Neuronal stem cell (in vitro differentiated cells): ENCODE results near the gene SEMA6D.

Source experiments
- DNase-seq: peaks from one replicate; pipeline ENCODE4 v3.0.0-alpha.2; 2013; ENCODE audit warnings: low spot score
- H2AFZ ChIP-seq: one replicate; pipeline ENCODE4 v1.6.1; 2013; ENCODE audit warnings: mild to moderate bottlenecking, low read length, inconsistent platforms
- H2AK5ac ChIP-seq: 2 replicates; pipeline ENCODE4 v1.6.1; 2013; ENCODE audit warnings: low read depth, mild to moderate bottlenecking, inconsistent platforms, low read length, moderate library complexity, mixed read lengths
- H2BK120ac ChIP-seq: 2 replicates; pipeline ENCODE4 v1.6.1; 2013; ENCODE audit warnings: low read depth, mild to moderate bottlenecking, inconsistent platforms, low read length, moderate library complexity, mixed read lengths
- H2BK12ac ChIP-seq: one replicate; pipeline ENCODE4 v1.6.1; 2013; ENCODE audit warnings: low read length, inconsistent platforms
- H2BK15ac ChIP-seq: 2 replicates; pipeline ENCODE4 v1.6.1; 2013; ENCODE audit warnings: mild to moderate bottlenecking, low read length, inconsistent platforms, mixed read lengths
- H2BK5ac ChIP-seq: one replicate; pipeline ENCODE4 v1.6.1; 2013; ENCODE audit warnings: inconsistent platforms, mild to moderate bottlenecking, low read length, moderate library complexity
- H3K14ac ChIP-seq: one replicate; pipeline ENCODE4 v1.6.1; 2013; ENCODE audit warnings: low read length, inconsistent platforms
- H3K18ac ChIP-seq: 2 replicates; pipeline ENCODE4 v1.6.1; 2013; ENCODE audit warnings: low read length, inconsistent platforms
- H3K23ac ChIP-seq: 2 replicates; pipeline ENCODE4 v1.6.1; 2013; ENCODE audit warnings: low read depth, mild to moderate bottlenecking, mixed read lengths, low read length, inconsistent platforms; ENCODE audit not compliant: poor library complexity
- H3K27ac ChIP-seq: replicated peaks from 3 replicates; pipeline ENCODE4 v1.5.1; 2013; ENCODE audit warnings: low read length, inconsistent platforms
- H3K27me3 ChIP-seq, 3 experiments: 2 replicates each; pipeline ENCODE4 v1.6.1; 2013; ENCODE audit warnings: low read length in 3 of 3, mild to moderate bottlenecking in 2 of 3, inconsistent platforms in 1 of 3, low read depth in 1 of 3, mixed read lengths in 1 of 3, moderate library complexity in 1 of 3; ENCODE audit not compliant: control insufficient read depth in 3 of 3, insufficient read depth in 3 of 3
- H3K36me3 ChIP-seq, 2 donors: replicated peaks in 1 of 2; 2 replicates each; pipeline ENCODE4 v1.6.1; 2013; ENCODE audit warnings: low read length in 2 of 2; ENCODE audit not compliant: control insufficient read depth in 2 of 2, insufficient read depth in 2 of 2
- H3K4ac ChIP-seq: 2 replicates; pipeline ENCODE4 v1.6.1; 2013; ENCODE audit warnings: inconsistent platforms, mild to moderate bottlenecking, low read length, moderate library complexity
- H3K4me1 ChIP-seq, 2 donors: 1 replicate in 1 of 2; 2 replicates in 1 of 2; pipeline ENCODE4 v1.6.1; 2013; ENCODE audit warnings: low read length in 2 of 2, low read depth in 1 of 2; ENCODE audit not compliant: control insufficient read depth in 2 of 2, insufficient read depth in 1 of 2
- H3K4me2 ChIP-seq: one replicate; pipeline ENCODE4 v1.6.1; 2013; ENCODE audit warnings: mild to moderate bottlenecking, low read length, inconsistent platforms; ENCODE audit not compliant: insufficient read depth, poor library complexity, severe bottlenecking
- H3K4me3 ChIP-seq, 2 donors: 2 replicates each; pipeline ENCODE4 v1.5.1; 2013; ENCODE audit warnings: low read length in 2 of 2, mild to moderate bottlenecking in 2 of 2, inconsistent platforms in 1 of 2, moderate library complexity in 1 of 2
- H3K79me1 ChIP-seq: one replicate; pipeline ENCODE4 v1.6.1; 2013; ENCODE audit warnings: low read depth, mild to moderate bottlenecking, inconsistent platforms, low read length, moderate library complexity
- H3K9ac ChIP-seq: one replicate; pipeline ENCODE4 v1.6.1; 2013; ENCODE audit warnings: mild to moderate bottlenecking, low read depth, low read length, inconsistent platforms; ENCODE audit not compliant: poor library complexity
- H3K9me3 ChIP-seq, 2 donors: replicated peaks in 1 of 2; 2 replicates each; pipeline versions ENCODE3 to v1.6.1; 2013; ENCODE audit warnings: low read length in 2 of 2, mild to moderate bottlenecking in 2 of 2, inconsistent platforms in 1 of 2, low read depth in 1 of 2, mixed read lengths in 1 of 2, moderate library complexity in 1 of 2; ENCODE audit not compliant: control insufficient read depth in 2 of 2, insufficient read depth in 1 of 2
- H4K8ac ChIP-seq: one replicate; pipeline ENCODE4 v1.6.1; 2013; ENCODE audit warnings: low read depth, mild to moderate bottlenecking, inconsistent platforms, low read length, moderate library complexity
- H4K91ac ChIP-seq: one replicate; pipeline ENCODE4 v1.6.1; 2013; ENCODE audit warnings: low read length, low read depth, mild to moderate bottlenecking, inconsistent platforms; ENCODE audit not compliant: poor library complexity
- WGBS, 2 donors: extraction: QIAGEN DNeasy Blood & Tissue Kit; methylation state at CpG; one replicate each; pipeline ENCODE4 v1.1.7; 2013; ENCODE audit warnings: missing lambda C conversion rate in 2 of 2, mixed read lengths in 1 of 2; ENCODE audit not compliant: insufficient read length in 2 of 2, insufficient replicate concordance in 1 of 2; ENCODE audit errors: extremely low coverage in 2 of 2; 5-methylcytosine and 5-hydroxymethylcytosine counted together

SEMA6D gene

GRCh38 chr15:47795864-47796263, 78.6 kb downstream of the SEMA6D start:
- WGBS, 2 donors, result no CpG with 5 or more reads among the region's 3 CpGs
- H2BK12ac ChIP-seq, result no peak overlapping the region
- no peak overlapping the region for H2BK15ac ChIP-seq
- H3K4me3 ChIP-seq, result no peak overlapping the region
- no peaks in the 10 kb centered on the region for H3K27me3 ChIP-seq
- no peak overlapping the region for H3K23ac ChIP-seq
- no peak overlapping the region for H4K8ac ChIP-seq
- no peaks in the 10 kb centered on the region for H3K79me1 ChIP-seq
- no peak overlapping the region for H3K27ac ChIP-seq
- H3K36me3 ChIP-seq, result no peaks in the 10 kb centered on the region
- no peak overlapping the region for H3K4me2 ChIP-seq
- no peak overlapping the region for H4K91ac ChIP-seq
- H3K18ac ChIP-seq, result no peak overlapping the region
- H3K4me1 ChIP-seq, result no peaks in the 10 kb centered on the region
- H2AFZ ChIP-seq, result no peak overlapping the region
- no peak overlapping the region for H2AK5ac ChIP-seq
- no peaks in the 10 kb centered on the region for H3K9me3 ChIP-seq
- no peak overlapping the region for H3K4ac ChIP-seq
- no peak overlapping the region for H2BK5ac ChIP-seq
- no peak overlapping the region for H3K9ac ChIP-seq
- no peak for DNase-seq
- H2BK120ac ChIP-seq, result no peak overlapping the region
- no peak overlapping the region for H3K14ac ChIP-seq

- Histone ChIP-seq H2BK5ac (no peak overlapping the region), H3K79me1 (no peaks in the 10 kb centered on the region), H3K14ac (no peak overlapping the region), H2AFZ (no peak overlapping the region), H2BK15ac (no peak overlapping the region), H4K8ac (no peak overlapping the region), H3K4me1 (no peaks in the 10 kb centered on the region), H3K18ac (no peak overlapping the region), H3K4ac (no peak overlapping the region), H3K36me3 (no peaks in the 10 kb centered on the region), H2AK5ac (no peak overlapping the region), H2BK12ac (no peak overlapping the region), H3K9me3 (no peaks in the 10 kb centered on the region), H3K27me3 (no peaks in the 10 kb centered on the region), H2BK120ac (no peak overlapping the region), H3K4me2 (no peak overlapping the region), H4K91ac (no peak overlapping the region), H3K4me3 (no peak overlapping the region), H3K23ac (no peak overlapping the region), H3K27ac (no peak overlapping the region), H3K9ac (no peak overlapping the region)
- no CpG with 5 or more reads among the region's 3 CpGs for WGBS, 2 donors
- no peak for DNase-seq
Observed at GRCh38 chr15:47796339-47796738, 79.0 kb downstream of the SEMA6D start.

GRCh38 chr15:47796830-47797229, 79.5 kb downstream of the SEMA6D start:
- H3K36me3 ChIP-seq, result no peaks in the 10 kb centered on the region
- H3K4me3 ChIP-seq, result no peak overlapping the region
- H3K27me3 ChIP-seq, result no peaks in the 10 kb centered on the region
- H3K4me2 ChIP-seq, result no peak overlapping the region
- WGBS, 2 donors, result no CpG with 5 or more reads among the region's 3 CpGs
- no peaks in the 10 kb centered on the region for H3K4me1 ChIP-seq
- no peak overlapping the region for H2BK15ac ChIP-seq
- no peak overlapping the region for H3K4ac ChIP-seq
- no peak overlapping the region for H3K9ac ChIP-seq
- H4K91ac ChIP-seq, result no peak overlapping the region
- no peak overlapping the region for H3K27ac ChIP-seq
- H2BK12ac ChIP-seq, result no peak overlapping the region
- H3K23ac ChIP-seq, result no peak overlapping the region
- H3K9me3 ChIP-seq, result no peaks in the 10 kb centered on the region
- DNase-seq, result no peak
- no peak overlapping the region for H3K14ac ChIP-seq
- no peaks in the 10 kb centered on the region for H3K79me1 ChIP-seq
- no peak overlapping the region for H2AK5ac ChIP-seq
- no peak overlapping the region for H2BK120ac ChIP-seq
- H3K18ac ChIP-seq, result no peak overlapping the region
- H2AFZ ChIP-seq, result no peak overlapping the region
- no peak overlapping the region for H4K8ac ChIP-seq
- no peak overlapping the region for H2BK5ac ChIP-seq

- no peak for DNase-seq
- H3K4ac ChIP-seq, result no peak overlapping the region
- H3K14ac ChIP-seq, result no peak overlapping the region
- H3K36me3 ChIP-seq, result no peaks in the 10 kb centered on the region
- no peak overlapping the region for H2BK5ac ChIP-seq
- H2BK15ac ChIP-seq, result no peak overlapping the region
- H3K27ac ChIP-seq, result no peak overlapping the region
- H2BK12ac ChIP-seq, result no peak overlapping the region
- no peak overlapping the region for H3K18ac ChIP-seq
- no peak overlapping the region for H3K9ac ChIP-seq
- H2AFZ ChIP-seq, result no peak overlapping the region
- no peak overlapping the region for H3K4me3 ChIP-seq
- H3K79me1 ChIP-seq, result no peaks in the 10 kb centered on the region
- no peak overlapping the region for H2AK5ac ChIP-seq
- WGBS, 2 donors, result no CpG with 5 or more reads among the region's 3 CpGs
- H3K23ac ChIP-seq, result no peak overlapping the region
- no peak overlapping the region for H3K4me2 ChIP-seq
- no peak overlapping the region for H4K8ac ChIP-seq
- H4K91ac ChIP-seq, result no peak overlapping the region
- H3K9me3 ChIP-seq, result no peaks in the 10 kb centered on the region
- no peaks in the 10 kb centered on the region for H3K4me1 ChIP-seq
- H2BK120ac ChIP-seq, result no peak overlapping the region
- H3K27me3 ChIP-seq, result no peaks in the 10 kb centered on the region
Observed at GRCh38 chr15:47801522-47801921, 84.2 kb downstream of the SEMA6D start.
